HUES64 (cell line): Measurements from ENCODE around the gene SLC38A10.

Experiments
- H3K27ac ChIP-seq: 2 replicates; pipeline ENCODE4 v1.7.0; 2013; ENCODE audit warnings: low read depth, low read length, inconsistent platforms
- H3K27me3 ChIP-seq: 2 replicates; pipeline ENCODE4 v1.6.1; 2013; ENCODE audit warnings: mild to moderate bottlenecking, low read length; ENCODE audit not compliant: insufficient read depth
- H3K36me3 ChIP-seq: 2 replicates; pipeline ENCODE4 v1.6.1; 2013; ENCODE audit warnings: mild to moderate bottlenecking, low read length; ENCODE audit not compliant: insufficient read depth
- H3K4me1 ChIP-seq: 2 replicates; pipeline ENCODE4 v1.6.1; 2013; ENCODE audit warnings: mild to moderate bottlenecking, low read length, moderate library complexity; ENCODE audit not compliant: insufficient read depth
- H3K4me3 ChIP-seq: 2 replicates; pipeline ENCODE4 v1.5.1; 2013; ENCODE audit warnings: mild to moderate bottlenecking, low read length, moderate library complexity
- H3K9ac ChIP-seq: 2 replicates; pipeline ENCODE4 v1.6.1; 2013; ENCODE audit warnings: mild to moderate bottlenecking, low read depth, low read length
- H3K9me3 ChIP-seq: 2 replicates; pipeline ENCODE4 v1.6.1; 2013; ENCODE audit warnings: low read depth, low read length; ENCODE audit not compliant: insufficient read depth
- WGBS: fragments of 150-250, 120-280 bp; methylation state at CpG from one replicate; pipeline ENCODE4 v1.1.7; 2013; ENCODE audit warnings: missing lambda C conversion rate; 5-methylcytosine and 5-hydroxymethylcytosine counted together

The SLC38A10 gene

DNA sequence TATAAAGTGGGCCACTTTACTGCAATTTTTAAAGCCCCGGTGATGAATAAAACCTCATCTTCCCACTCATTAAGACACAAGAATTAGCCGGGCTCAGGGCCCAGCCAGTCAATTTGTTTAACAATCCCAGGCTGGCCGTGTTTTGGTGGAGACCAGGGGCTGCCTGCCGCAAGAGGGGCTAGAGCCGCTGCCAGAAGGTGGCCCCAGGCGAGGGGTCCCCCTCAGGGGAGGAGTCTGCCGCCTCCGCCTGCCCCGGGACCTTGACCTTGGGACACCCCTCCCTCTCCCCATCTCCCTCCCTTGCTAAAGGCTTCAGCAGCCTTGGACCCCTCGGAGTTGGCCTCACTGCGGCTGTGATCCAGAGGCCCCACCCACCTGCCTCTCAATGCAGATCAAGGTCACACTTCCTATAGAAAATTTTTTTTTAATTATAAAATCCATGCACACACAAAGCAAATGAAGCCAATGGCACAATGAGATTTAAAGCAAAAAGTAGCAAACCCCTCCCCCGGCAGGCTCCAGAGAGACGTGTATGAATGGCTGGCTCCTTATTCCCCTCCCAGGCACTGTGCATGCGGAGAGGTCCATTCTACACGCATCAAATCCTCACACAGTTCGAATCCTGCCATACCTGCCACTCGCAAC, 23.0 kb upstream of the SLC38A10 start:
- H3K9me3 ChIP-seq, result no peaks in the 10 kb centered on the region

GRCh38 chr17:81317530-81317821, 22.4 kb upstream of the SLC38A10 start:
- Histone ChIP-seq H3K27me3 (no peaks in the 10 kb centered on the region), H3K27ac (no peak overlapping the region), H3K9ac (no peak overlapping the region), H3K9me3 (no peaks in the 10 kb centered on the region), H3K36me3 (no peaks in the 10 kb centered on the region), H3K4me3 (no peak overlapping the region), H3K4me1 (peaks cover 6% of the 10 kb centered on the region; the same call in 1 of the 2 replicates)
- WGBS, result 57% methylated on average over 9 of the region's 10 CpGs

More for the DNA sequence above, 23.0 kb upstream of the SLC38A10 start:
- peaks cover 6% of the 10 kb centered on the region; the same call in 1 of the 2 replicates for H3K4me1 ChIP-seq
- 30% methylated on average over 17 of the region's 17 CpGs for WGBS
- H3K4me3 ChIP-seq, result peak overlapping the region; percentile 19; the same call in 1 of the 2 replicates
- H3K36me3 ChIP-seq, result no peaks in the 10 kb centered on the region
- no peaks in the 10 kb centered on the region for H3K27me3 ChIP-seq
- H3K27ac ChIP-seq, result no peak overlapping the region
- H3K9ac ChIP-seq, result no peak overlapping the region

DNA sequence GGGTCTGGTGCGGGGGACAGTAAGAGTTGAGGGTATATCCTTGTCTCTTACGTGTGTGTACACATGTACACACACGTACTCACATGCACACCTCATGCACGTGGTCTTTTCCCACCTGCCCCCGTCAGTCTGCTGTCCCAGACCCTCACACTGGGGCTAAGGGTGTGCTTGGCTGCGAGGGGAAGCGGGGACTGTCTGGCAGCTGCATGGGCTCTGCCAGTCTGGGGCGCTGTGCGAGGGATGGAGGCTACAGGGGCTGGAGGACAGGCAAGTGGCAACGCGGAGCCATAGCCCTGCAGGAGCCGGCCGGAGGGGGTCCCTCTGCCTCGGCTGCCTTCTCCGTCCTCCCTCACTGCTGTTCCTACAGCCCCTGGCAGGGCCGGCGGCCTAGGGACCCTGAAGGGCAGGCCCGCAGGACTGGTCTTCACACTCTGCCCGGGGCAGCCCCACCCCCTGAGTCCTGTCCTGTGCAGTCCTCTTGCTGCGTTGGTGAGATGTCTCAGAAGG, 20.8 kb upstream of the SLC38A10 start:
- no peak overlapping the region for H3K27ac ChIP-seq
- WGBS, result 87% methylated on average over 20 of the region's 20 CpGs
- no peaks in the 10 kb centered on the region for H3K9me3 ChIP-seq
- H3K36me3 ChIP-seq, result no peaks in the 10 kb centered on the region
- H3K4me3 ChIP-seq, result no peak overlapping the region
- peaks cover 6% of the 10 kb centered on the region; the same call in 1 of the 2 replicates for H3K4me1 ChIP-seq
- H3K9ac ChIP-seq, result no peak overlapping the region
- no peaks in the 10 kb centered on the region for H3K27me3 ChIP-seq

- H3K27ac ChIP-seq, result no peak overlapping the region
- H3K4me3 ChIP-seq, result no peak overlapping the region
- peaks cover 6% of the 10 kb centered on the region; the same call in 1 of the 2 replicates for H3K4me1 ChIP-seq
- H3K36me3 ChIP-seq, result no peaks in the 10 kb centered on the region
- H3K27me3 ChIP-seq, result no peaks in the 10 kb centered on the region
- no peaks in the 10 kb centered on the region for H3K9me3 ChIP-seq
- no peak overlapping the region for H3K9ac ChIP-seq
- WGBS, result 88% methylated on average over 19 of the region's 19 CpGs
Observed at GRCh38 chr17:81315129-81315884, 20.2 kb upstream of the SLC38A10 start.

GRCh38 chr17:81314398-81315081, 19.4 kb upstream of the SLC38A10 start:
- no peak overlapping the region for H3K27ac ChIP-seq
- no peaks in the 10 kb centered on the region for H3K36me3 ChIP-seq
- no peaks in the 10 kb centered on the region for H3K27me3 ChIP-seq
- H3K4me3 ChIP-seq, result no peak overlapping the region
- H3K9ac ChIP-seq, result no peak overlapping the region
- H3K4me1 ChIP-seq, result peaks cover 6% of the 10 kb centered on the region; the same call in 1 of the 2 replicates
- no peaks in the 10 kb centered on the region for H3K9me3 ChIP-seq
- WGBS, result 89% methylated on average over 21 of the region's 21 CpGs

DNA sequence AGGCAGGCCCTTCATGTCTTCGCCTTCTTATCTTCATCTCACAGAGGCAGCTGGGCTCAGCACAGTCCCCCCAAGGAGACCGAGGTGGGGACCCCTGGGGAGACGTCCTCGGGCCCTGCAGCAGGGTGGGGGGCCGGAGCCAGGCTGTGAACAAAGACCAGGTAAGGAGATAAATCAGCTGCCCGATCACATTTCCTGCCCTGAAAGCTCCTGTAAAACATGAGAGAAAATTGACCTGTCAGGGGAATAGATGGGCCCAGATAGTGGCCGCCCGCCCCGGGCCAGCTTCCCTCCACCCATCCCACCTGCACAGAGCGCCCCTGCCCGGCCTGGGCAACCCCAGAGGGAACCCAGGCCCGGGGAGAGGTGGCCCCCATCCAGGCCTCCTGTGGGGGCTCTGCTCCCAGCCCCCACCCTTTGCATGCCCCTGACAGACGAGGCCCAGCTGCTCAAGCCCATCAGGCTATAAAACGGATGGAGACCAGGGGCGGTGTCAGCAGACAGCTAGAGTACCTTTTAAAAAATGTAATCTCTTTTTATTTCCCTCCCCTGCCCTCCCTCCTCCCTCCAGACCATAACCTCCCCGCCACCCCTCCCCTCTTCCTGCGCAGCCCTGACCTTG, 18.8 kb upstream of the SLC38A10 start:
- Histone ChIP-seq H3K36me3 (no peaks in the 10 kb centered on the region), H3K4me3 (no peak overlapping the region), H3K9me3 (no peaks in the 10 kb centered on the region), H3K4me1 (peaks cover 9% of the 10 kb centered on the region), H3K27me3 (no peaks in the 10 kb centered on the region), H3K9ac (no peak overlapping the region), H3K27ac (no peak overlapping the region)
- WGBS, result 89% methylated on average over 17 of the region's 17 CpGs

GRCh38 chr17:81312624-81313325, 17.7 kb upstream of the SLC38A10 start:
- no peak overlapping the region for H3K4me3 ChIP-seq
- H3K27ac ChIP-seq, result no peak overlapping the region
- no peaks in the 10 kb centered on the region for H3K9me3 ChIP-seq
- H3K27me3 ChIP-seq, result no peaks in the 10 kb centered on the region
- H3K36me3 ChIP-seq, result no peaks in the 10 kb centered on the region
- 86% methylated on average over 22 of the region's 22 CpGs for WGBS
- no peak overlapping the region for H3K9ac ChIP-seq
- H3K4me1 ChIP-seq, result peaks cover 5% of the 10 kb centered on the region

GRCh38 chr17:81311946-81312345, 16.8 kb upstream of the SLC38A10 start:
- H3K27me3 ChIP-seq, result no peaks in the 10 kb centered on the region
- WGBS, result 91% methylated on average over 14 of the region's 14 CpGs
- H3K36me3 ChIP-seq, result no peaks in the 10 kb centered on the region
- H3K27ac ChIP-seq, result no peak overlapping the region
- peaks cover 3% of the 10 kb centered on the region; the same call in 1 of the 2 replicates for H3K4me1 ChIP-seq
- H3K9ac ChIP-seq, result no peak overlapping the region
- no peak overlapping the region for H3K4me3 ChIP-seq
- H3K9me3 ChIP-seq, result no peaks in the 10 kb centered on the region

GRCh38 chr17:81310949-81311550, 15.9 kb upstream of the SLC38A10 start:
- WGBS, result 85% methylated on average over 19 of the region's 19 CpGs
- Histone ChIP-seq H3K4me3 (no peak overlapping the region), H3K4me1 (peaks cover 3% of the 10 kb centered on the region; the same call in 1 of the 2 replicates), H3K27me3 (no peaks in the 10 kb centered on the region), H3K27ac (no peak overlapping the region), H3K9me3 (no peaks in the 10 kb centered on the region), H3K9ac (no peak overlapping the region), H3K36me3 (no peaks in the 10 kb centered on the region)
